GM12872 (cell line): ENCODE data around the gene GP1BA.

Source experiments
- CTCF ChIP-seq: IDR thresholded peaks from 3 replicates; pipeline ENCODE4 v1.5.1; 2011; ENCODE audit warnings: low read depth, mild to moderate bottlenecking, low read length, moderate library complexity; ENCODE audit not compliant: insufficient read depth

The GP1BA gene

GRCh38 chr17:4951486-4951885, 19.4 kb downstream of the GP1BA start:
- TF ChIP-seq CTCF, result no peak

- no peak for TF ChIP-seq CTCF
These were observed 21.4 kb downstream of the GP1BA start for GRCh38 chr17:4953451-4953961.

GRCh38 chr17:4955091-4955490, 23.0 kb downstream of the GP1BA start:
- no peak for TF ChIP-seq CTCF

GRCh38 chr17:4956493-4957061, 24.5 kb downstream of the GP1BA start:
- TF ChIP-seq CTCF, result peak; percentile 37; the same call in 2 of the 3 replicates

GRCh38 chr17:4958102-4958501, 26.0 kb downstream of the GP1BA start:
- no peak for TF ChIP-seq CTCF

- no peak for TF ChIP-seq CTCF
These were observed 27.3 kb downstream of the GP1BA start for GRCh38 chr17:4959261-4959965.

- TF ChIP-seq CTCF, result no peak
These were observed 28.3 kb downstream of the GP1BA start for GRCh38 chr17:4960279-4960922.
